SK-N-MC (cell line): ENCODE data around the gene FAM200C.

Experiments
- DNase-seq: peaks from one replicate; pipeline ENCODE4 v3.0.0-alpha.2; 2011; ENCODE audit warnings: low read depth, low spot score
- H3K27ac ChIP-seq: fragments of 200-600 bp; sonication (generic); 2 replicates; pipeline ENCODE4 v1.5.1; 2016; ENCODE audit warnings: mixed run types
- H3K36me3 ChIP-seq: fragments of 200-600 bp; sonication (generic); 2 replicates; pipeline ENCODE4 v1.6.1; 2017; ENCODE audit warnings: antibody characterized with exemption, low read length, mixed read lengths; ENCODE audit not compliant: insufficient read depth
- H3K4me3 ChIP-seq: fragments of 200-600 bp; sonication (generic); 2 replicates; pipeline ENCODE4 v1.5.1; 2016
- H3K9ac ChIP-seq: fragments of 200-600 bp; sonication (generic); 2 replicates; pipeline ENCODE4 v1.8.0; 2017; ENCODE audit warnings: mixed run types, mixed read lengths; ENCODE audit not compliant: insufficient read length
- H3K9me3 ChIP-seq: fragments of 200-600 bp; sonication (generic); 2 replicates; pipeline ENCODE4 v1.6.1; 2017; ENCODE audit warnings: low read depth, mild to moderate bottlenecking, antibody characterized with exemption, low read length, moderate library complexity, mixed read lengths
- EZH2 ChIP-seq: fragments of 200-600 bp; sonication (generic); IDR thresholded peaks from one replicate; pipeline ENCODE4 v1.6.1; 2017; ENCODE audit warnings: antibody characterized with exemption
- FOXP2 ChIP-seq: optimal IDR thresholded peaks from 2 replicates; pipeline ENCODE3; 2011; ENCODE audit warnings: mild to moderate bottlenecking, moderate library complexity; ENCODE audit not compliant: insufficient read depth; ENCODE audit errors: extremely low read length, control extremely low read depth
- POLR2AphosphoS5 ChIP-seq: IDR thresholded peaks from 2 replicates; pipeline ENCODE4 v1.6.1; 2012; ENCODE audit warnings: mild to moderate bottlenecking, low read depth, low read length, borderline replicate concordance

FAM200C gene

GRCh38 chr5:160427607-160428006, 27.8 kb upstream of the FAM200C start:
- H3K9me3 ChIP-seq, result no peaks in the 10 kb centered on the region
- H3K9ac ChIP-seq, result no peak overlapping the region
- H3K36me3 ChIP-seq, result peaks cover 69% of the 10 kb centered on the region
- no peak overlapping the region for H3K27ac ChIP-seq
- TF ChIP-seq POLR2AphosphoS5 (no peak), EZH2 (no peak), FOXP2 (no peak)
- no peak overlapping the region for H3K4me3 ChIP-seq
- no peak for DNase-seq

- Histone ChIP-seq H3K9me3 (no peaks in the 10 kb centered on the region), H3K4me3 (peak overlapping the region; percentile 83), H3K36me3 (peaks cover 53% of the 10 kb centered on the region), H3K27ac (no peak overlapping the region), H3K9ac (peak overlapping the region; percentile 75)
- TF ChIP-seq POLR2AphosphoS5, result no peak
- TF ChIP-seq FOXP2, result no peak
- TF ChIP-seq EZH2, result no peak
- no peak for DNase-seq
These were observed 23.2 kb upstream of the FAM200C start for GRCh38 chr5:160423099-160423498.

- Histone ChIP-seq H3K9ac (peak within 1 kb of the TSS; percentile 75), H3K27ac (no peak within 1 kb of the TSS), H3K4me3 (peak within 1 kb of the TSS; percentile 83), H3K36me3 (peaks cover 40% of the 10 kb centered on the region), H3K9me3 (no peaks in the 10 kb centered on the region)
- no peak for TF ChIP-seq FOXP2
- peak; percentile 94 for TF ChIP-seq POLR2AphosphoS5
- peak; percentile 69 for DNase-seq
These were observed 21.9 kb upstream of the FAM200C start, which contains the start of gene PTTG1 for GRCh38 chr5:160421625-160422258. Gene PTTG1, plus strand, starts transcription at chr5:160421855. Its CDS starts 458 bp downstream, at chr5:160422313.

GRCh38 chr5:160420331-160420610, 20.4 kb upstream of the FAM200C start:
- no peak for DNase-seq
- TF ChIP-seq EZH2 (no peak), POLR2AphosphoS5 (no peak), FOXP2 (no peak)
- H3K9me3 ChIP-seq, result no peaks in the 10 kb centered on the region
- peaks cover 27% of the 10 kb centered on the region for H3K36me3 ChIP-seq
- H3K4me3 ChIP-seq, result no peak overlapping the region
- H3K9ac ChIP-seq, result peak overlapping the region; percentile 97
- H3K27ac ChIP-seq, result no peak overlapping the region

GRCh38 chr5:160419458-160420330, 19.8 kb upstream of the FAM200C start:
- peak overlapping the region; percentile 97 for H3K9ac ChIP-seq
- H3K36me3 ChIP-seq, result peaks cover 21% of the 10 kb centered on the region
- TF ChIP-seq EZH2, result no peak
- TF ChIP-seq FOXP2, result no peak
- no peak for TF ChIP-seq POLR2AphosphoS5
- DNase-seq, result no peak
- H3K4me3 ChIP-seq, result peak overlapping the region; percentile 84
- H3K27ac ChIP-seq, result peak overlapping the region; percentile 96
- H3K9me3 ChIP-seq, result no peaks in the 10 kb centered on the region

- Histone ChIP-seq H3K36me3 (peaks cover 17% of the 10 kb centered on the region), H3K9me3 (no peaks in the 10 kb centered on the region), H3K9ac (peak within 1 kb of the TSS; percentile 97), H3K4me3 (peak within 1 kb of the TSS; percentile 84), H3K27ac (peak within 1 kb of the TSS; percentile 96)
- peak; percentile 74 for DNase-seq
- TF ChIP-seq EZH2 (no peak), POLR2AphosphoS5 (peak; percentile 76), FOXP2 (no peak)
These were observed 19.0 kb upstream of the FAM200C start, which contains the start of gene SLU7 for GRCh38 chr5:160418561-160419457. Gene SLU7, minus strand, starts transcription at chr5:160419081. Its CDS starts 3,787 bp downstream, at chr5:160415294.

- TF ChIP-seq EZH2, result no peak
- no peak for TF ChIP-seq POLR2AphosphoS5
- TF ChIP-seq FOXP2, result no peak
- Histone ChIP-seq H3K36me3 (peaks cover 18% of the 10 kb centered on the region), H3K27ac (0 out of 2 replicates have a peak overlapping the region, but pooled peaks have one; percentile 29), H3K4me3 (peak overlapping the region; percentile 89), H3K9ac (peak overlapping the region; percentile 97), H3K9me3 (no peaks in the 10 kb centered on the region)
- no peak for DNase-seq
These were observed 1.0 kb downstream of the FAM200C start for GRCh38 chr5:160398806-160399205.

- H3K36me3 ChIP-seq, result peaks cover 8% of the 10 kb centered on the region
- DNase-seq, result no peak
- no peaks in the 10 kb centered on the region for H3K9me3 ChIP-seq
- TF ChIP-seq EZH2, result no peak
- no peak for TF ChIP-seq POLR2AphosphoS5
- no peak for TF ChIP-seq FOXP2
- no peak overlapping the region for H3K9ac ChIP-seq
- no peak overlapping the region for H3K27ac ChIP-seq
- H3K4me3 ChIP-seq, result no peak overlapping the region
These were observed 2.4 kb downstream of the FAM200C start for GRCh38 chr5:160397492-160397891.
